Endometrial microvascular endothelial cells (primary cell): ENCODE measurements around the gene ERN2. TPM values are rescaled to one million over a fixed set of nuclear protein-coding genes. Genes with fewer than 3 reads are reported as not detected.
"Not testable (repeated sequence)": the region's sequence is repeated elsewhere in the genome, so short reads cannot be mapped to it uniquely, and the experiment has no call there.

Experiments used
- in situ Hi-C: cut with HindIII; loops from 2 replicates; pipeline ENCODE4 v1.10.0; 2017; ENCODE audit warnings: low sequenced_read_pairs, low pct_unique_long_range_greater_than_20kb; ENCODE audit errors: inconsistent ontology term
- total RNA-seq: library from RNA; depleted of rRNA; stranded (reverse); fragments of >200 nt; gene quantifications from one replicate; pipeline ENCODE4 v1.2.3, GENCODE V29; 2015; ENCODE audit errors: inconsistent ontology term

The ERN2 gene
- total RNA-seq, 1 donor from 2014 or later: not detected

GRCh38 chr16:23724096-23724784, 11.2 kb upstream of the ERN2 start:
- in situ Hi-C loops: no loop called here

GRCh38 chr16:23722613-23723240, 9.7 kb upstream of the ERN2 start:
- in situ Hi-C loops: not testable (repeated sequence)

- in situ Hi-C loops: no loop called here
Observed at GRCh38 chr16:23716484-23716883, 3.5 kb upstream of the ERN2 start.

GRCh38 chr16:23711785-23712184, 1.2 kb downstream of the ERN2 start:
- in situ Hi-C loops: no loop called here

GRCh38 chr16:23710504-23710903, 2.5 kb downstream of the ERN2 start:
- in situ Hi-C loops: no loop called here

- in situ Hi-C loops: no loop called here
Observed at GRCh38 chr16:23710008-23710407, 3.0 kb downstream of the ERN2 start.

- in situ Hi-C loops: no loop called here
Observed at GRCh38 chr16:23709536-23709935, 3.5 kb downstream of the ERN2 start.

GRCh38 chr16:23706439-23706838, 6.6 kb downstream of the ERN2 start:
- in situ Hi-C loops: no loop called here

GRCh38 chr16:23705517-23705902, 7.5 kb downstream of the ERN2 start:
- in situ Hi-C loops: no loop called here

- in situ Hi-C loops: no loop called here
Observed at GRCh38 chr16:23704772-23705516, 8.1 kb downstream of the ERN2 start.

- in situ Hi-C loops: no loop called here
Observed at GRCh38 chr16:23702951-23703350, 10.1 kb downstream of the ERN2 start.

GRCh38 chr16:23701045-23701444, 12.0 kb downstream of the ERN2 start:
- in situ Hi-C loops: no loop called here

- in situ Hi-C loops: no loop called here
Observed at GRCh38 chr16:23700509-23700908, 12.5 kb downstream of the ERN2 start.

GRCh38 chr16:23700093-23700492, 12.9 kb downstream of the ERN2 start:
- in situ Hi-C loops: no loop called here

- in situ Hi-C loops: no loop called here
Observed at GRCh38 chr16:23699100-23699499, 13.9 kb downstream of the ERN2 start.

- in situ Hi-C loops: no loop called here
Observed at GRCh38 chr16:23695756-23696155, 17.3 kb downstream of the ERN2 start.

- in situ Hi-C loops: no loop called here
Observed at GRCh38 chr16:23694644-23695373, 18.2 kb downstream of the ERN2 start.

- in situ Hi-C loops: no loop called here
Observed at GRCh38 chr16:23694265-23694643, 18.8 kb downstream of the ERN2 start.

GRCh38 chr16:23692190-23692837, 20.7 kb downstream of the ERN2 start:
- in situ Hi-C loops: no loop called here
